Small intestine (tissue), 7 donors: ENCODE data around the gene CASP5. TPM values are rescaled to one million over a fixed set of nuclear protein-coding genes. Genes with fewer than 3 reads are reported as not detected.

Source experiments
- DNase-seq, 2 donors: peaks; one replicate each; pipeline versions ENCODE4 v3.0.0 to v3.0.0-alpha.2; 2013
- FAIRE-seq: peaks from 2 replicates; lab custom pipeline; 2012; peaks lifted over from hg19 to GRCh38; lab: Jason Lieb, UNC
- H3K27ac ChIP-seq, 3 donors: one replicate each; pipeline ENCODE4 v1.5.1; 2013; ENCODE audit warnings: low read length in 2 of 3, mild to moderate bottlenecking in 2 of 3, control low read depth in 1 of 3, inconsistent platforms in 1 of 3, low read depth in 1 of 3, moderate library complexity in 1 of 3
- H3K27me3 ChIP-seq, 3 donors: one replicate each; pipeline ENCODE4 v1.6.1; 2013; ENCODE audit warnings: low read length in 3 of 3, inconsistent platforms in 1 of 3; ENCODE audit not compliant: control insufficient read depth in 3 of 3, insufficient read depth in 3 of 3
- H3K36me3 ChIP-seq, 3 donors: one replicate each; pipeline ENCODE4 v1.6.1; 2013; ENCODE audit warnings: low read length in 3 of 3, inconsistent platforms in 1 of 3, low read depth in 1 of 3, mild to moderate bottlenecking in 1 of 3, moderate library complexity in 1 of 3; ENCODE audit not compliant: control insufficient read depth in 3 of 3, insufficient read depth in 2 of 3
- H3K4me1 ChIP-seq, 3 donors: one replicate each; pipeline ENCODE4 v1.6.1; 2013; ENCODE audit warnings: low read length in 2 of 3, inconsistent platforms in 1 of 3, low read depth in 1 of 3, mild to moderate bottlenecking in 1 of 3, moderate library complexity in 1 of 3; ENCODE audit not compliant: control insufficient read depth in 3 of 3, insufficient read depth in 2 of 3
- H3K4me3 ChIP-seq, 3 donors: one replicate each; pipeline ENCODE4 v1.5.1; 2013; ENCODE audit warnings: low read length in 3 of 3, control low read depth in 1 of 3, inconsistent platforms in 1 of 3, low read depth in 1 of 3, mild to moderate bottlenecking in 1 of 3, moderate library complexity in 1 of 3
- H3K9me3 ChIP-seq, 2 donors: one replicate each; pipeline ENCODE4 v1.6.1; 2013; ENCODE audit warnings: low read depth in 1 of 2, low read length in 1 of 2; ENCODE audit not compliant: control insufficient read depth in 2 of 2, insufficient read depth in 1 of 2
- WGBS, 3 donors: extraction: QIAGEN DNeasy Blood & Tissue Kit; methylation state at CpG; one replicate each; pipeline ENCODE4 v1.1.7; 2013; 5-methylcytosine and 5-hydroxymethylcytosine counted together
- polyA plus RNA-seq, 4 donors: library from polyadenylated mRNA; stranded (reverse) in 3 of 4; unstranded in 1 of 4; fragments of 200-250 nt in 3 of 4; fragments of 120-200 nt in 1 of 4; gene quantifications; one replicate each; pipeline versions ENCODE4 v1.2.1 to v1.2.3, GENCODE V29; 2013
- donor health status: healthy with polysubstance abuse.
- donor health status: control.
- donor health status: control.
- donor health status: Bipolar disorder and iron deficiency.
- donor health status: healthy.

Gene CASP5
- polyA plus RNA-seq, 4 donors = 4.7 to 15.1 (median 8.1) TPM

DNA sequence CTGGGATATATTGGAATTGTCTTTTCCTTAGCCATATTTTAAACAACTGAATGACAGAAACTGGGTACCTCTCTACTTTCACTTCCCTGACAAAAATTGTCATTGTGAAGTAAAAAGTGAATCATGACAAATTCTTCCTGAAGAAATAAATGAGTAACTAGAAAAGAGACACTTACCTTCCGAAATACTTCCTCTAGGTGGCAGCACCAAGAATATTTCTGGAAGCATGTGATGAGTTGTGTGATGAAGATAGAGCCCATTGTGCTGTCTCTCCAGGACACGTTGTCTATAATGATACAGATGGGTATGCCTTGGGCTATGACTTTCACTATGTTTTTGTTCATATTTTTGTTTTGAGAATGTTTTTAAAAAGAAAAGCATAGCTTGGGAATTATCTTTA, 76.1 kb downstream of the CASP5 start:
- Histone ChIP-seq H3K27me3 (no peaks in the 10 kb centered on the region), H3K9me3 (no peaks in the 10 kb centered on the region), H3K4me1 (no peaks in the 10 kb centered on the region), H3K36me3 (peaks cover 15 to 30% (median 15%) of the 10 kb centered on the region in 3 donors), H3K27ac (no peak overlapping the region), H3K4me3 (no peak overlapping the region)
- FAIRE-seq = peak; percentile 33
- DNase-seq = peak; percentile 70 to 73
- WGBS, 3 donors = 8 to 10% (median 8%) methylated on average over 2 of the region's 2 CpGs

Other genes starting within 250 kb of the CASP5 start
- gene CASP12, start 124.7 kb downstream of the CASP5 start, polyA plus RNA-seq = under 1 TPM in 2 of 4 donors, not detected in 2; 0.18 TPM
- gene CASP4, start 54.6 kb downstream of the CASP5 start, polyA plus RNA-seq = 100 to 1,000 TPM in 1 of 4 donors, 10 to 100 TPM in 3; 82.8 to 113 (median 85.6) TPM
- gene CASP1, start 12.0 kb upstream of the CASP5 start, polyA plus RNA-seq = 100 to 1,000 TPM in 2 of 4 donors, 10 to 100 TPM in 2; 67.8 to 392 (median 85.5) TPM
- gene CARD16, start 22.2 kb upstream of the CASP5 start, polyA plus RNA-seq = 100 to 1,000 TPM in 1 of 4 donors, 10 to 100 TPM in 3; 21.9 to 145 (median 70.5) TPM
- not detected for gene CARD18, start 116.6 kb upstream of the CASP5 start, polyA plus RNA-seq